ENCODE results near the gene GAB4. TPM values are rescaled to one million over a fixed set of nuclear protein-coding genes. Genes with fewer than 3 reads are reported as not detected.

GAB4 gene
- total RNA-seq, 1 experiment from 2014 or later, result not detected

- Histone ChIP-seq H3K4me3 (ENCODE audit: low read depth, low read length) (no peak overlapping the region), H3K9me3 (0 out of 2 replicates have a peak, but pooled peaks cover 3% of the 10 kb centered on the region), H3K27me3 (replicated peaks; ENCODE audit: control insufficient read depth, insufficient read depth, low read length) (no peaks in the 10 kb centered on the region), H3K36me3 (ENCODE audit: control insufficient read depth, insufficient read depth, low read length) (no peaks in the 10 kb centered on the region), H3K4me1 (no peaks in the 10 kb centered on the region)
- ChIA-PET POLR2A (no interaction called here), CTCF (no interaction called here)
- H3K27me3 Mint-ChIP-seq (ENCODE audit: insufficient read depth, unreplicated experiment), result peaks cover 8% of the 10 kb centered on the region
- BruUV-seq (replicated peaks), result no TSS peak
- no peaks in the 10 kb centered on the region for H3K36me3 Mint-ChIP-seq (ENCODE audit: insufficient read depth, unreplicated experiment)
- H3K9me3 Mint-ChIP-seq (ENCODE audit: unreplicated experiment), result peaks cover 4% of the 10 kb centered on the region
- no peak overlapping the region for H3K4me3 Mint-ChIP-seq (ENCODE audit: unreplicated experiment)
- TF ChIP-seq, protein P1, sequence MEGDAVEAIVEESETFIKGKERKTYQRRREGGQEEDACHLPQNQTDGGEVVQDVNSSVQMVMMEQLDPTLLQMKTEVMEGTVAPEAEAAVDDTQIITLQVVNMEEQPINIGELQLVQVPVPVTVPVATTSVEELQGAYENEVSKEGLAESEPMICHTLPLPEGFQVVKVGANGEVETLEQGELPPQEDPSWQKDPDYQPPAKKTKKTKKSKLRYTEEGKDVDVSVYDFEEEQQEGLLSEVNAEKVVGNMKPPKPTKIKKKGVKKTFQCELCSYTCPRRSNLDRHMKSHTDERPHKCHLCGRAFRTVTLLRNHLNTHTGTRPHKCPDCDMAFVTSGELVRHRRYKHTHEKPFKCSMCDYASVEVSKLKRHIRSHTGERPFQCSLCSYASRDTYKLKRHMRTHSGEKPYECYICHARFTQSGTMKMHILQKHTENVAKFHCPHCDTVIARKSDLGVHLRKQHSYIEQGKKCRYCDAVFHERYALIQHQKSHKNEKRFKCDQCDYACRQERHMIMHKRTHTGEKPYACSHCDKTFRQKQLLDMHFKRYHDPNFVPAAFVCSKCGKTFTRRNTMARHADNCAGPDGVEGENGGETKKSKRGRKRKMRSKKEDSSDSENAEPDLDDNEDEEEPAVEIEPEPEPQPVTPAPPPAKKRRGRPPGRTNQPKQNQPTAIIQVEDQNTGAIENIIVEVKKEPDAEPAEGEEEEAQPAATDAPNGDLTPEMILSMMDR (IDR thresholded peaks at IDR 0.05; ENCODE audit: insufficient read depth in 1 of 2, low read depth in 1 of 2, low read length in 1 of 2, severe bottlenecking in 1 of 2, unreplicated experiment in 1 of 2), result no peak
- H3K4me1 Mint-ChIP-seq (ENCODE audit: low read depth, unreplicated experiment), result no peaks in the 10 kb centered on the region
- no peak overlapping the region for H3K27ac Mint-ChIP-seq (ENCODE audit: unreplicated experiment)
- intact Hi-C loops (cut with micrococcal nuclease; ENCODE audit: unreplicated experiment), result no loop called here
- no peak for DNase-seq
Observed at GRCh38 chr22:16988257-16988656, 19.8 kb downstream of the GAB4 start.

GRCh38 chr22:16987822-16988221, 20.2 kb downstream of the GAB4 start:
- BruUV-seq (replicated peaks), result no TSS peak
- Histone ChIP-seq H3K27me3 (replicated peaks; ENCODE audit: control insufficient read depth, insufficient read depth, low read length) (no peaks in the 10 kb centered on the region), H3K4me1 (no peaks in the 10 kb centered on the region), H3K36me3 (ENCODE audit: control insufficient read depth, insufficient read depth, low read length) (no peaks in the 10 kb centered on the region), H3K9me3 (0 out of 2 replicates have a peak, but pooled peaks cover 3% of the 10 kb centered on the region), H3K4me3 (ENCODE audit: low read depth, low read length) (no peak overlapping the region)
- ChIA-PET CTCF (no interaction called here), POLR2A (no interaction called here)
- Mint-ChIP-seq H3K9me3 (ENCODE audit: unreplicated experiment) (peaks cover 8% of the 10 kb centered on the region), H3K27ac (ENCODE audit: unreplicated experiment) (no peak overlapping the region), H3K4me3 (ENCODE audit: unreplicated experiment) (no peak overlapping the region), H3K27me3 (ENCODE audit: insufficient read depth, unreplicated experiment) (peaks cover 7% of the 10 kb centered on the region), H3K4me1 (ENCODE audit: low read depth, unreplicated experiment) (no peaks in the 10 kb centered on the region), H3K36me3 (ENCODE audit: insufficient read depth, unreplicated experiment) (no peaks in the 10 kb centered on the region)
- intact Hi-C loops (cut with micrococcal nuclease; ENCODE audit: unreplicated experiment), result no loop called here
- TF ChIP-seq, protein P1 (IDR thresholded peaks at IDR 0.05; ENCODE audit: insufficient read depth in 1 of 2, low read depth in 1 of 2, low read length in 1 of 2, severe bottlenecking in 1 of 2, unreplicated experiment in 1 of 2), result no peak
- DNase-seq, result no peak

GRCh38 chr22:16975155-16975885, 32.7 kb downstream of the GAB4 start:
- intact Hi-C loops (cut with micrococcal nuclease; ENCODE audit: unreplicated experiment), result no loop called here
- ChIA-PET CTCF (no interaction called here), POLR2A (no interaction called here)
- DNase-seq, result no peak
- TF ChIP-seq, protein P1 (IDR thresholded peaks at IDR 0.05; ENCODE audit: insufficient read depth in 1 of 2, low read depth in 1 of 2, low read length in 1 of 2, severe bottlenecking in 1 of 2, unreplicated experiment in 1 of 2), result no peak
- Histone ChIP-seq H3K4me3 (ENCODE audit: low read depth, low read length) (no peak overlapping the region), H3K36me3 (ENCODE audit: control insufficient read depth, insufficient read depth, low read length) (no peaks in the 10 kb centered on the region), H3K4me1 (no peaks in the 10 kb centered on the region), H3K9me3 (no peaks in the 10 kb centered on the region), H3K27me3 (replicated peaks; ENCODE audit: control insufficient read depth, insufficient read depth, low read length) (no peaks in the 10 kb centered on the region)
- peaks cover 35% of the 10 kb centered on the region for H3K27me3 Mint-ChIP-seq (ENCODE audit: insufficient read depth, unreplicated experiment)
- H3K27ac Mint-ChIP-seq (ENCODE audit: unreplicated experiment), result no peak overlapping the region
- no peaks in the 10 kb centered on the region for H3K9me3 Mint-ChIP-seq (ENCODE audit: unreplicated experiment)
- no TSS peak for BruUV-seq (replicated peaks)
- no peaks in the 10 kb centered on the region for H3K36me3 Mint-ChIP-seq (ENCODE audit: insufficient read depth, unreplicated experiment)
- H3K4me3 Mint-ChIP-seq (ENCODE audit: unreplicated experiment), result no peak overlapping the region
- no peaks in the 10 kb centered on the region for H3K4me1 Mint-ChIP-seq (ENCODE audit: low read depth, unreplicated experiment)

Measured in Caco-2 (cell line).